Activated T-cell treated with anti-CD3 and anti-CD28 coated beads, Interleukin-2, amount 50 U/mL, for 4 hours (primary cell): ENCODE data around the gene COX6A1. TPM values are rescaled to one million over a fixed set of nuclear protein-coding genes. Genes with fewer than 3 reads are reported as not detected.

Source experiments
- ATAC-seq, 2 donors: fragments of 200-7000 bp; cut with Tn5 transposase; one replicate each; pipeline ENCODE4 v1.10.0; 2021
- DNase-seq: peaks from one replicate; pipeline ENCODE4 v3.0.0-alpha.2; 2020
- H3K27me3 Mint-ChIP-seq: one replicate; pipeline ENCODE4 v1.8.0; 2021; ENCODE audit warnings: low read depth, mixed read lengths
- H3K36me3 Mint-ChIP-seq: one replicate; pipeline ENCODE4 v1.8.0; 2022; ENCODE audit warnings: mixed read lengths; ENCODE audit not compliant: insufficient read depth
- H3K4me1 Mint-ChIP-seq: one replicate; pipeline ENCODE4 v1.8.0; 2021; ENCODE audit warnings: low read depth, mixed read lengths
- H3K4me3 Mint-ChIP-seq: one replicate; pipeline ENCODE4 v1.8.0; 2021; ENCODE audit warnings: mild to moderate bottlenecking, moderate library complexity, mixed read lengths
- H3K9me3 Mint-ChIP-seq: one replicate; pipeline ENCODE4 v1.8.0; 2021; ENCODE audit warnings: mixed read lengths
- total RNA-seq, 3 donors: library from RNA; stranded (reverse); gene quantifications; one replicate each; pipeline ENCODE4 v1.2.1, GENCODE V29; 2021

Gene COX6A1
- total RNA-seq, 3 donors from 2014 or later: 495 to 510 (median 508) TPM

DNA sequence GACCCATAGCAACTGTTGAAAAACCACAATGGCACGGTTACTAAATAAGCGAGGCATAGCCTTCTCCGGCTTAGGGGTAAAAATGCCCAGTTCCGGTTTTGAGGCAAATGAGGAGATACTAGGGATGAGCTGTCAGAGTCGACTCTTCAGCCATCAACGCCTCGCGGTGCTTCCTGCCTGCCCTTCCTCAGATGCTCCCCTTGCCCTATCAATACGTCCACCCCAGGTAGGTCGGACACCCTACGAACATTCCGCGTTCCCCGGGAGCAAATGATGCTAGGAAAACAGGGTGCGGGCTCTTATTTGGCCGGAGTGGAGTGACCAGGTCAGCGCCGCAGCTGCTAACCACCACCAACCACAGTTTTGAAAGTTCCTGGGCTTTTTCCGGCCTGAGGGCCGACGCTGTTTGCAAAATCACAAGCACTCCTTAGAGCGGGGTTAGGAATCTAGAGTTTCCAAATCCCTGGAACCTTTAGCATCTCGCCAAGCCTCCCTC lies 30.5 kb downstream of the COX6A1 start:
- Mint-ChIP-seq H3K9me3 (no peaks in the 10 kb centered on the region), H3K36me3 (peaks cover 28% of the 10 kb centered on the region), H3K4me3 (peak overlapping the region; percentile 92), H3K27me3 (no peaks in the 10 kb centered on the region), H3K4me1 (peaks cover 36% of the 10 kb centered on the region)
- ATAC-seq: no peak
- no peak for DNase-seq

DNA sequence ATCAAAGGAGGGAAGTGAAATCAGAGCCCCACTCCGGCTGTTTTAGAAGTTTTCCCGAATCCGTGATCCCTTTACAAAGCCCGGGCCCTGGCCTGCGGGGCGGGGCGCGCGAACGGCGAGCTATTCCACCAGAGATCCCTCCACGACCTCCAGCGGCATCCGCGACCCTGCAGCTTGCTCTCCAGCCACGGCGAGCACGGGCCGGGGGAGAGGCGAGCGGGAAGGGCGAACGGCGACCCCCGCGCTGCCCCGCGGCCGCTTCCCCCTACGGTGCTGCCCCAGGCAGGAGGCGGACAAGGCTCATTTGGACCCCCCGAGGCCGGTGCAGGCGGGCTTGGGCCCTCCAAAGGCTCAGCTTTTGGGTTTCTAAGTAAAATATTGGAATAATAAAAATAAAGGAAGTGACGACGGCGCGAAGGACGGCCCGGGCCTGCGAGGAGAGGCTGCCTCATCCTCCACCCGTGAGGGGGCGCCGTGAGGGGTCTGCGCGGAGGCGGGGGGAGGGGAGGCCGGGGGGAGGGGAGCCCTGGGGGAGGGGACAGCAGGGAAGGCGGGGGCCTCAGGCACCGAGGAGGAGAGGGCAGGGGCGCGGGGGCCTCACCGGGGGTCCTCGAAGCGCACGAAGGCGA lies 31.0 kb downstream of the COX6A1 start:
- Mint-ChIP-seq H3K36me3 (peaks cover 23% of the 10 kb centered on the region), H3K27me3 (peaks cover 2% of the 10 kb centered on the region), H3K4me3 (peak overlapping the region; percentile 92), H3K4me1 (peaks cover 36% of the 10 kb centered on the region), H3K9me3 (no peaks in the 10 kb centered on the region)
- ATAC-seq (peak; percentile 48 to 54), DNase-seq (peak; percentile 57)

GRCh38 chr12:120469450-120470149 lies 31.7 kb downstream of the COX6A1 start, which contains the start of gene SRSF9:
Gene SRSF9, minus strand, starts transcription at chr12:120469748. Its CDS starts 139 bp downstream, at chr12:120469609.
- H3K4me3 Mint-ChIP-seq: peak within 1 kb of the TSS; percentile 92
- DNase-seq (peak; percentile 96), ATAC-seq (peak; percentile 95)
- peaks cover 16% of the 10 kb centered on the region for H3K36me3 Mint-ChIP-seq
- peaks cover 2% of the 10 kb centered on the region for H3K27me3 Mint-ChIP-seq
- peaks cover 36% of the 10 kb centered on the region for H3K4me1 Mint-ChIP-seq
- no peaks in the 10 kb centered on the region for H3K9me3 Mint-ChIP-seq

GRCh38 chr12:120470150-120470784 lies 32.4 kb downstream of the COX6A1 start:
- Mint-ChIP-seq H3K4me1 (peaks cover 38% of the 10 kb centered on the region), H3K9me3 (no peaks in the 10 kb centered on the region), H3K36me3 (peaks cover 13% of the 10 kb centered on the region), H3K4me3 (peak overlapping the region; percentile 92), H3K27me3 (peaks cover 2% of the 10 kb centered on the region)
- ATAC-seq (peak; percentile 23), DNase-seq (no peak)

- no peaks in the 10 kb centered on the region for H3K9me3 Mint-ChIP-seq
- H3K4me1 Mint-ChIP-seq: peaks cover 22% of the 10 kb centered on the region
- peaks cover 3% of the 10 kb centered on the region for H3K36me3 Mint-ChIP-seq
- DNase-seq (no peak), ATAC-seq (no peak)
- no peak overlapping the region for H3K4me3 Mint-ChIP-seq
- peaks cover 2% of the 10 kb centered on the region for H3K27me3 Mint-ChIP-seq
Observed at GRCh38 chr12:120472521-120472920, 34.6 kb downstream of the COX6A1 start.

DNA sequence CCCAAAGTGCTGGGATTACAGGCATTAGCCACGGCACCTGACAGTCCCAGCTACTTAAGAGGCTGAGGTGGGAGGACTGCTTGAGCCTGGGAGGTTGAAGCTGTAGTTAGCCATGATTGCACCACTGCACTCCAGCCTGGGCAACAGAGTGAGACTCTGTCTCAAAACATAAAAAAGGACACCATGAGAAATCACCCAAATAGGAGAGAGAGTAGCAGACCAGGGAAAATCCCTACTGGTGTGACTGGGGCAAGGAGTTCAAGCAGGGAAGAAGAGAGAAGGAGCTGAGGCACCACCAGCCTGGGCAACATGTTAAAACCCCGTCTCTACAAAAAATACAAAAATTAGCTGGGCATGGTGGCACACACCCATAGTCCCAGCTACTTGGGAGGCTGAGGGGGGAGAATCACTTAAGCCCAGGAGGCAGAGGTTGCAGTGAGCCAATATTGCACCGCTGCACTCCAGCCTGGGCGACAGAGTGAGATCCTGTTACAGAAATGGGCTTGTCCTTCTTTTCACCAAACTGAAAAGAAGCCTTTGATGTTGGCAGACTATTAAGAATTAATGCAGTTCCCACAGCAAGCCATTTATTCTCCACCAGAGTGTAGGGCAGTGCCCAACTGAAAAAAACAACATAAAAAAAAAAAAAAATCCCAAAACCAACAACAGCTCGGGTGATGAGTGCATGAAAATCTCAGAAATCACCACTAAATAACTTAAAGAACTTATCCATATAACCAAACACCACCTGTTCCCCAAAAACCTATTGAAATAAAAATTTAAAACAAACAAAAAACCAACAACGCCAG lies 36.1 kb downstream of the COX6A1 start:
- no peak overlapping the region for H3K4me3 Mint-ChIP-seq
- H3K27me3 Mint-ChIP-seq: peaks cover 2% of the 10 kb centered on the region
- DNase-seq (no peak), ATAC-seq (no peak)
- H3K4me1 Mint-ChIP-seq: peaks cover 13% of the 10 kb centered on the region
- no peaks in the 10 kb centered on the region for H3K9me3 Mint-ChIP-seq
- H3K36me3 Mint-ChIP-seq: peaks cover 2% of the 10 kb centered on the region

- peaks cover 2% of the 10 kb centered on the region for H3K36me3 Mint-ChIP-seq
- H3K4me1 Mint-ChIP-seq: peaks cover 16% of the 10 kb centered on the region
- ATAC-seq: no peak
- no peak for DNase-seq
- peaks cover 2% of the 10 kb centered on the region for H3K27me3 Mint-ChIP-seq
- H3K9me3 Mint-ChIP-seq: no peaks in the 10 kb centered on the region
- no peak overlapping the region for H3K4me3 Mint-ChIP-seq
Observed at GRCh38 chr12:120474616-120474960, 36.7 kb downstream of the COX6A1 start.

GRCh38 chr12:120475643-120476042 lies 37.7 kb downstream of the COX6A1 start:
- H3K27me3 Mint-ChIP-seq: peaks cover 2% of the 10 kb centered on the region
- DNase-seq (no peak), ATAC-seq (no peak)
- H3K36me3 Mint-ChIP-seq: peaks cover 2% of the 10 kb centered on the region
- H3K9me3 Mint-ChIP-seq: no peaks in the 10 kb centered on the region
- H3K4me1 Mint-ChIP-seq: peaks cover 18% of the 10 kb centered on the region
- no peak overlapping the region for H3K4me3 Mint-ChIP-seq

- no peak overlapping the region for H3K4me3 Mint-ChIP-seq
- DNase-seq: no peak
- no peaks in the 10 kb centered on the region for H3K9me3 Mint-ChIP-seq
- H3K27me3 Mint-ChIP-seq: no peaks in the 10 kb centered on the region
- no peaks in the 10 kb centered on the region for H3K36me3 Mint-ChIP-seq
- H3K4me1 Mint-ChIP-seq: peaks cover 18% of the 10 kb centered on the region
- ATAC-seq: no peak
Observed at GRCh38 chr12:120479458-120479857, 41.5 kb downstream of the COX6A1 start.

- Mint-ChIP-seq H3K4me3 (no peak overlapping the region), H3K4me1 (peaks cover 15% of the 10 kb centered on the region), H3K36me3 (no peaks in the 10 kb centered on the region), H3K27me3 (no peaks in the 10 kb centered on the region), H3K9me3 (no peaks in the 10 kb centered on the region)
- DNase-seq (no peak), ATAC-seq (no peak)
Observed at GRCh38 chr12:120480211-120480610, 42.3 kb downstream of the COX6A1 start.

- no peaks in the 10 kb centered on the region for H3K36me3 Mint-ChIP-seq
- ATAC-seq (no peak), DNase-seq (no peak)
- no peaks in the 10 kb centered on the region for H3K9me3 Mint-ChIP-seq
- H3K27me3 Mint-ChIP-seq: no peaks in the 10 kb centered on the region
- H3K4me3 Mint-ChIP-seq: no peak overlapping the region
- H3K4me1 Mint-ChIP-seq: peaks cover 15% of the 10 kb centered on the region
Observed at GRCh38 chr12:120481022-120481767, 43.3 kb downstream of the COX6A1 start.

DNA sequence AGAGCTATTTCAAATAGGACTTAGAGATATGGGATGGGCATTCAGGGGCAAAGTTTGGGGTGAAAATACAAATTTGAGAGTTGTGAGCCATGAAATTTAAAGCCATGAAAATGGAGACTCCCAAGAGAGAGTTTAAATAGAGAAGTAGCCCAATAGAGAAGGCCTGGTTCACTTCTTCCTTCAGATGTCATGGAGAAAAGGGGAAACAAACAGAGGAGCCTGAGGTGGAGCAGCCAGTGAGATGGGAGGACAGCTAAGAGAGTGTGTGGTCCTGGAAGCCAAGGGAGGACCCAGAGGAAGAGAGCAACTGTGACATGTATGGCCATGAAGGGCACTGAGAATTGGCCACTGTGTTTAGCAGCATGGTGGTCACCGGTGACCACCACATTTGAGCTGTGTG lies 45.7 kb downstream of the COX6A1 start:
- ATAC-seq (no peak), DNase-seq (no peak)
- Mint-ChIP-seq H3K27me3 (no peaks in the 10 kb centered on the region), H3K36me3 (no peaks in the 10 kb centered on the region), H3K4me1 (peaks cover 13% of the 10 kb centered on the region), H3K9me3 (no peaks in the 10 kb centered on the region), H3K4me3 (no peak overlapping the region)

DNA sequence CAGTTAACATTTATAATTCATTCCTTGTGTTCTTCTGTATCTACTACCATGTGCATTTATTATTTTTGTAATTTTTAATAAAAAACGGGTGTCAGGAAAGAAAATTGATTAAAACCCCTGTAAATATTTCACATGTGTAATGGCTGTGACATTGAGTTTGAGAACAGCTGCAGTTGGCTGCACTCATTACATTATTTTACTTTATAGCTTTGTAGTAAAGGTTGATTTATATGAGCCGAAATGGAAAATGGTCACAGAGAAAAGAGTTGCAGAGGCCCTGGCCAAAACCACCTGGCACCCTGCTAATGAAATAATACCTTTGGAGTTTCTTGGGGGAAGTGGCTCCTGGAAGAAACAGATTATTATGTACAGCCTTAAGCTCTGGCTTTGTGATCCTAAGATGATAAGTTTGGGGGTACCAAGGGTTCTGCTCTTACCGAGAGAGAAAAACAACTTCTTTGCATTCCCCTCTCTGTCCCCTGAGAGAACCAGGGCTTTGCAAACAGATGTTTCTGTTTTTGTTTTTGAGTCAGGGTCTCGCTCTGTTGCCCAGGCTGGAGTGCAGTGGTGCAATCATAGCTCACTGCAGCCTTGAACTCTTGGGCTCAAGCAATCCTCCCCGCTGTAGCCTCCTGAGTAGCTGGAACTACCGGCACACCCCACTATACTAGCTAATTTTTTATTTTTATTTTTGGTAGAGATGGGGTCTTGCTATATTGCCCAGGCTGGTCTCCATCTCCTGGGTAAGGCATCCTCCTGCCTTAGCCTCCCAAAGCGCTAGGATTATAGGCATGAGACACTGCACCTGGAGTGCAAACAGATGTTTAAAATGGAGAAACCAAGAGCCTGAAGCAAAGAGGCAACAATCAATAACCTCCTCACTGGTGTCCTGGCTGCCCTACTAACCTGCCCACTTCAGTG lies 48.3 kb downstream of the COX6A1 start:
- ATAC-seq (no peak), DNase-seq (no peak)
- Mint-ChIP-seq H3K27me3 (no peaks in the 10 kb centered on the region), H3K4me3 (no peak overlapping the region), H3K4me1 (peaks cover 2% of the 10 kb centered on the region), H3K36me3 (no peaks in the 10 kb centered on the region), H3K9me3 (no peaks in the 10 kb centered on the region)
